GM18505 (cell line): ENCODE data around the gene KCNV2.

ENCODE experiments used
- ATAC-seq: cut with Tn5 transposase; IDR thresholded peaks from one replicate; pipeline ENCODE4 v1.9.1; 2021; ENCODE audit not compliant: unreplicated experiment
- POLR2A ChIP-seq: IDR thresholded peaks from 4 replicates; pipeline ENCODE4 v1.6.1; 2011; ENCODE audit warnings: borderline replicate concordance; ENCODE audit not compliant: insufficient read depth, insufficient read length; ENCODE audit errors: extremely low read depth

The KCNV2 gene

DNA sequence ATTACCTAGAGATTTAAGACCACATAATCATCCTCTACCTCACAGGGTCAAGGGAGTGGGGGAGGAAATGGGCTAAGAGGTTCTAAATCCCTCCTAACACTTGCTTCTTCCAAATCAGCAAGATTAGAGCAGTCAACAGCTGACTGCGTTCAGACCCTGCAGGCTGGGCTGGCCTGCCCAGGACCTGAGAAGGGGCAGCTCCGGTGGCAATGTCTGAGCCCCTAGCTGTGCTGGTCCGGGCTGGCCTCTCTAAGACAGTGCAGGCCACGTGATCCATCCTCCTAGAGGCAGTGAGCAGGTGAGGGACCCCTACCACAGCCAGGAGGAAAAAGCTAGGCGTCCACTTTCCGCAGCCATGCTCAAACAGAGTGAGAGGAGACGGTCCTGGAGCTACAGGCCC, at the start of gene KCNV2:
Gene KCNV2 (plus strand): TSS at position 126 of the 400 bp plus-strand sequence. CDS start 230 bp downstream, at position 356.
- ATAC-seq, result no peak
- no peak for TF ChIP-seq POLR2A

- no peak for TF ChIP-seq POLR2A
- no peak for ATAC-seq
Observed at GRCh38 chr9:2673161-2673560, 44.1 kb upstream of the KCNV2 start.

DNA sequence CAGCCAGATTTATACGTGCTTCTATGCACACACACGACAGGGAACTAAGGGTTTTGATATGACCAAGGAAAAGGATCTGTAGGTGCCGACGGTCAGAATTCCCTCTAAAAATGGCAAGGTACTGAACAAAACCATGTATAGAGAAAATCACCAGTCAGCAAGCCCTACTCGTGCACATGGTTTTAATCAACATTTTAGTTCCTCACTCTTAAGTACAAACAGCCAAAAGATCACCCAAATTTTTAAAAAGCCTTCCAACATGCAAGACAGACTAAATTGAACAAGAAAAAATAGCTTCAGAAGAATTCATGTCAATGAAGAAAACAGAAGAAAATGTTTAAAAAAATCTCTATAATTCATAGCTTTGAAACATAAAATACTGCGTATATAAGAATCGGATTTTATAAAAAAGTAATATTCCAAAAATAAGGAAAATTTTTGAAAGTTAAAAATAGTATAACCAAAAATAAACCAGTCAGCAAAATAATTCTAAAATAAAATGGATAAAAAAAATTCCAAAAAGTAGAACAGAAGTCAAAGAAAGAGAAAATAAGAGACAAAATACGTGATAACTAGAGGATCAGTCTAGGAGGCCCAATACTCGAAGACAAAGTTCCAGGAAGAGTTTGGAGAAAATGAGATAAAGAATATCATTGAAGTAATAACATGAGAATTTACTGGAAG, 43.0 kb upstream of the KCNV2 start:
- no peak for TF ChIP-seq POLR2A
- no peak for ATAC-seq

DNA sequence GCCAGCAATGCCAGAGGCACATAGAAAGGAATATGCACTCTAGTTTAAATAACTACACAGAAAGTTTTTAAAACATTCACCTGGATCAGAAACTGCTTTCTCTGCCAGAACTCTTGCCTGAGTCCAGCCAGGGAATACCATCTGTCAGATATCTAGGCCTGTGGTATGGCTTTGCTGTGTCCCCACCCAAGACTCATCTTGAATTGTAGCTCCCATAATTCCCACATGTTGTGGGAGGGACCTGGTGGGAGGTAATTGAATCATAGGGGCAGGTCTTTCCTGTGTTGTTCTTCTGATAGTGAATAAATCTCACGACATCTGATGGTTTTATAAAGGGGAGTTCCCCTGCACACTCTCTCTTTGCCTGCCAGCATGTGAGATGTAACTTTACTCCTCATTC, 41.5 kb upstream of the KCNV2 start:
- TF ChIP-seq POLR2A, result no peak
- no peak for ATAC-seq

GRCh38 chr9:2676466-2676865, 40.8 kb upstream of the KCNV2 start:
- no peak for ATAC-seq
- no peak for TF ChIP-seq POLR2A

DNA sequence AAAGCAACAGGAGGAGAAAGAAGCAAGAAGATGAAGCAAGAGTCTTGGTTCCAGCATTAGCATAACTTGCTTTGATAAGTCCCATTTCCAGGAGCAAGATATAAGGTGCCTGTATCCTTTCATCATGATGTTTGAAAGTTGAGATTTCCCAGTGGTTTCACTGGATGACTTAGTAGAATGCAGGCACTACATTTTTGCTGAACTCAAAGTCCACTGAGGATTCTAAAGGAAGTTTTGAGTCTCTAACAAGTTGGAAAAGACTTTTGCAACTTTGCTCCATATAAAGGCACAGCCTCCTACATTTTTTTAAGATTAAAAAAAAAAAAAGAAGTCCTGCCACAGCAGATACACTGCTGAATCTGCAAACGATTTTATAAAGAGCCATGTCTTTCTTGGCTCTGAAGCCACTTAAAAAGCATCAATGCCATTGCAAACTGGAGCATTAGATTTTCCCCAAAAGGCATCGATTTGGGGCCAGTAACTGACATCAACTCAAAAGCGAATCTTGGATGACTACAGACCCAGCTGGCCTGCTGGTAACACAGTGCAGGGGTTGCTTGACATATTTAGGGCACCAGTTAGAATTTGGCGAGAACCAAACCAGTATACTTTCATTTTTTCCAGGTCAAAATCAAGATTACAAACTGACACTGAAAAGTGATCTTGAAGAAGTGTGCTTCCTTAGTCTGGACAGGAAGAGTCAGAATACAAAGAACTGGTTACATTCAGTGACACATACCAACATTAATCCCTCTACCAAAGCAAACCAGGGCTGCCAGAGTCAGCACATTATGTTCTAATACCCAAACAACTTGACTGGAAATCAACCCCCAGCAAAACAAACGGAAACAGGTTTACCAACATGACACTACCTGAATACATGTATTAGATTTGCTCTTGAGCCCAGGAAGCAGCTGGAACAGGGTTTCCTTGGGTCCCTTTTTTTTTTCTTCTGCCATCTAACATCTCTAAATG, 39.1 kb upstream of the KCNV2 start:
- no peak for ATAC-seq
- no peak for TF ChIP-seq POLR2A

GRCh38 chr9:2679011-2679410, 38.3 kb upstream of the KCNV2 start:
- ATAC-seq, result no peak
- TF ChIP-seq POLR2A, result no peak

GRCh38 chr9:2681981-2682380, 35.3 kb upstream of the KCNV2 start:
- TF ChIP-seq POLR2A, result no peak
- ATAC-seq, result no peak

GRCh38 chr9:2686911-2687310, 30.4 kb upstream of the KCNV2 start:
- TF ChIP-seq POLR2A, result no peak
- no peak for ATAC-seq

- ATAC-seq, result no peak
- no peak for TF ChIP-seq POLR2A
Observed at GRCh38 chr9:2688636-2689035, 28.7 kb upstream of the KCNV2 start.

DNA sequence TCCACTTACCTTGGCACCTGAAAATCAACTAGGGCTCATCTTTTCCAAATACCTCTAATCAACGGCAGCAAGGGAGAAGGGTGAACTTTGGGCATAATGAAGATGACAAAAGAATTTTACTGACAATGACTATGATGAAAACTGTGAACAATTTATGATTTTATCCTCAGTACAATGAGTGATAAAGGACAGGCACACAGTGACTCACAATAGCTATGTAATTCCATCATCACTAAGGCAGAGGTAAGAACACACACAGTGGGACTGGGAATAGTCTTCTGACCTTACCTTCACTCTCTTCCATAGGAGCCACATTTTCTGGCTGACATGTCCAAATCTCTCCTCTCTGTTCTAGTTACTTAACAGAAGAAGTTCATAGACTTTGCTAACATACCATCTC, 26.1 kb upstream of the KCNV2 start:
- no peak for TF ChIP-seq POLR2A
- no peak for ATAC-seq

DNA sequence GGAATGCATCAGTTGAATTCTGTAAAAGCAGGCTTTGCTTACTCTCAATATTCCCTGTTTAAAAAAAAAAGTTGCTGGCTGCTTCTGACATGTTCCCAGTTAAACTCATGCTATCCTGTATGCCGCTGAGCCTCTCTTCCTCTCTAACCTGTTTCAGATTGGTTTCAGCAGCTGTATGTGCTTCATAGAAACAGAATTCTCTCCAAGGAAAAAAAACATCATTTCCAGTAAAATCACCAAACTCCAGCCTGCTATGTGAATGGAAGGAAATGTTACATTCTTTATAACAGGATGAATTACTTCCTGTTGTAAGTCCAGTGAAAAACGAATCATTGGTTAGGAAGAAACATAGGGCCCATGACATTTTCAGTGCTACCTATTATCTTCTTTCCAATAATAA, 25.7 kb upstream of the KCNV2 start:
- TF ChIP-seq POLR2A, result no peak
- no peak for ATAC-seq

GRCh38 chr9:2693056-2693455, 24.3 kb upstream of the KCNV2 start:
- no peak for TF ChIP-seq POLR2A
- ATAC-seq, result no peak

GRCh38 chr9:2697492-2697891, 19.8 kb upstream of the KCNV2 start:
- no peak for TF ChIP-seq POLR2A
- ATAC-seq, result no peak
